Gastroesophageal sphincter (tissue), 4 donors: ENCODE results near the gene PPP6R2. TPM values are rescaled to one million over a fixed set of nuclear protein-coding genes. Genes with fewer than 3 reads are reported as not detected.

Experiments
- ATAC-seq: fragments of 150-250 bp; one replicate; pipeline ENCODE4 v1.9.1; 2016; ENCODE audit warnings: mild to moderate bottlenecking, moderate library complexity
- H3K27ac ChIP-seq, 4 donors: fragments of 200-600 bp; sonication (generic) in 3 of 4; 1 replicate in 3 of 4; 2 replicates in 1 of 4; pipeline ENCODE4 v1.5.1; 2016 to 2019
- H3K27me3 ChIP-seq: fragments of 200-600 bp; sonication (generic); one replicate; pipeline ENCODE4 v1.5.1; 2019
- H3K36me3 ChIP-seq, 2 donors: fragments of 200-600 bp; sonication (generic); one replicate each; pipeline ENCODE4 v1.5.1; 2019; ENCODE audit warnings: control low read depth in 1 of 2
- H3K4me1 ChIP-seq, 3 donors: fragments of 200-600 bp; sonication (generic); 1 replicate in 2 of 3; 2 replicates in 1 of 3; pipeline ENCODE4 v1.5.1; 2016 to 2019; ENCODE audit warnings: control low read depth in 2 of 3
- H3K4me3 ChIP-seq, 2 donors: fragments of 200-600 bp; sonication (generic); one replicate each; pipeline ENCODE4 v1.5.1; 2019; ENCODE audit warnings: mild to moderate bottlenecking in 1 of 2, moderate library complexity in 1 of 2
- H3K9me3 ChIP-seq, 3 donors: fragments of 200-600 bp; sonication (generic); one replicate each; pipeline ENCODE4 v1.5.1; 2017 to 2019; ENCODE audit warnings: control low read depth in 2 of 3
- CTCF ChIP-seq, 4 experiments: fragments of 200-600 bp in 2 of 4; fragments of 450-650 bp in 2 of 4; sonication (generic) in 1 of 4; IDR thresholded peaks; one replicate each; pipeline ENCODE4 v1.5.1; 2017 to 2019; ENCODE audit warnings: antibody characterized with exemption in 4 of 4, mild to moderate bottlenecking in 2 of 4, moderate library complexity in 2 of 4
- EP300 ChIP-seq: sonication (generic); formaldehyde crosslinking; IDR thresholded peaks from one replicate; pipeline ENCODE4 v1.6.1; 2017; ENCODE audit warnings: antibody characterized with exemption, mild to moderate bottlenecking
- POLR2A ChIP-seq, 2 donors: fragments of 450-650 bp; IDR thresholded peaks; one replicate each; pipeline ENCODE4 v1.6.1; 2017; ENCODE audit warnings: antibody characterized with exemption in 2 of 2, mild to moderate bottlenecking in 2 of 2, moderate library complexity in 1 of 2
- POLR2AphosphoS5 ChIP-seq: sonication (generic); formaldehyde crosslinking; IDR thresholded peaks from one replicate; pipeline ENCODE4 v1.6.1; 2017; ENCODE audit warnings: antibody characterized with exemption
- WGBS, 2 donors: methylation state at CpG; one replicate each; pipeline ENCODE4 v1.1.5; 2018; ENCODE audit warnings: low coverage in 1 of 2; 5-methylcytosine and 5-hydroxymethylcytosine counted together
- total RNA-seq, 4 donors: library from RNA; depleted of rRNA; stranded (reverse); fragments of >200 nt; gene quantifications; one replicate each; pipeline ENCODE4 v1.1.0, GENCODE V29; 2016

The PPP6R2 gene
- total RNA-seq, 4 donors from 2014 or later, result 52.2 to 73.5 (median 64.2) TPM

GRCh38 chr22:50416996-50417395 lies 73.9 kb downstream of the PPP6R2 start:
- no peaks in the 10 kb centered on the region for H3K9me3 ChIP-seq
- H3K27ac ChIP-seq, result no peak overlapping the region
- ATAC-seq, result no peak
- peaks cover 0 to 88% of the 10 kb centered on the region in 2 donors for H3K36me3 ChIP-seq
- no peak for TF ChIP-seq EP300
- 75 to 100% methylated on average over 1 to 3 of the region's 8 CpGs for WGBS, 2 donors
- no peaks in the 10 kb centered on the region for H3K27me3 ChIP-seq
- no peak overlapping the region for H3K4me3 ChIP-seq
- peaks cover 0 to 4% (median 0%) of the 10 kb centered on the region in 3 donors for H3K4me1 ChIP-seq

DNA sequence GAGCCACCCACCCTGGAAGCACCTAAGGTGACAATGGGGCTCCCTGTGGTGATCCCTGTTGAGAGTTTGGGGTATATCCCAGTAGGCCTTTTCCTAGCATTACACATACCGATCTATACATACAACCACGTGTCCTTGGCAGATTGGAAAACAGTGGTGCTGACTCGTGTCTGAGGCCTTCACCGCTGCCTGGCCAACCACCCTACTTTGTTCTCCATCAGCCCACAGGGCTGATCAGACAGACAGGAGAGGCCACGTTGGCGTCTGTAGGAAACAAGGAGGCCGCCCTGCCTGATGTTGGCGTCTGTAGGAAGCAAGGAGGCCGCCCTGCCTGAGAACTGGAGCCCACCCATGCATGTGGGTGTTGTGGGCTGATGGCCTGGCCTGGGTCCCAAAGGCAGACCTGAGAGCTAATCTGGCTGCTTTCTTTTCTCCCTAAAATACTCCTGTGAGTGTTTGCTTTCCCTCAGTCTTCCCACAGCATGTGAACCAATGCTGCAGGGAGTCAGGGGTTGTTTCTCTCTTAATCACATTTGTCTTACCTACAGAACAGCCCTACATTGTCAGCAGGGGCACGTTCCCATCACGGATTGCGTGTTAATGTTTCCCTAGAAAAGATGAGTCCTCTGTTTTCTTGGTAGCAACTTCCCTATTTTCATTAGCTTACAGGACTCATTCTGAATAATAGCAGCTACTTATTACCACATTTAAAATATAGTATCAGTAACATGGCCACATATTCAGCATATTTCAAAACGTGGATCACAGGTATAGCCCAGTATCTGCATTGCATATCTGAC lies 74.5 kb downstream of the PPP6R2 start:
- Histone ChIP-seq H3K36me3 (peaks cover 0 to 94% of the 10 kb centered on the region in 2 donors), H3K27ac (no peak overlapping the region), H3K27me3 (no peaks in the 10 kb centered on the region), H3K4me1 (no peaks in the 10 kb centered on the region), H3K9me3 (no peaks in the 10 kb centered on the region), H3K4me3 (no peak overlapping the region)
- TF ChIP-seq POLR2AphosphoS5, result no peak
- TF ChIP-seq EP300, result no peak
- no peak for TF ChIP-seq CTCF (IDR thresholded peaks at IDR 0.05)
- TF ChIP-seq POLR2A (IDR thresholded peaks at IDR 0.05), result no peak
- WGBS, 2 donors, result 89% methylated on average over 4 to 13 of the region's 13 CpGs
- ATAC-seq, result no peak

GRCh38 chr22:50418624-50419023 lies 75.5 kb downstream of the PPP6R2 start:
- peaks cover 0 to 100% of the 10 kb centered on the region in 2 donors for H3K36me3 ChIP-seq
- H3K9me3 ChIP-seq, result no peaks in the 10 kb centered on the region
- ATAC-seq, result no peak
- 93 to 100% methylated on average over 1 to 2 of the region's 5 CpGs for WGBS, 2 donors
- no peaks in the 10 kb centered on the region for H3K27me3 ChIP-seq
- no peak overlapping the region for H3K27ac ChIP-seq
- no peak overlapping the region for H3K4me3 ChIP-seq
- no peaks in the 10 kb centered on the region for H3K4me1 ChIP-seq
- TF ChIP-seq EP300 (no peak), CTCF (IDR thresholded peaks at IDR 0.05) (no peak), POLR2AphosphoS5 (no peak), POLR2A (IDR thresholded peaks at IDR 0.05) (no peak)

DNA sequence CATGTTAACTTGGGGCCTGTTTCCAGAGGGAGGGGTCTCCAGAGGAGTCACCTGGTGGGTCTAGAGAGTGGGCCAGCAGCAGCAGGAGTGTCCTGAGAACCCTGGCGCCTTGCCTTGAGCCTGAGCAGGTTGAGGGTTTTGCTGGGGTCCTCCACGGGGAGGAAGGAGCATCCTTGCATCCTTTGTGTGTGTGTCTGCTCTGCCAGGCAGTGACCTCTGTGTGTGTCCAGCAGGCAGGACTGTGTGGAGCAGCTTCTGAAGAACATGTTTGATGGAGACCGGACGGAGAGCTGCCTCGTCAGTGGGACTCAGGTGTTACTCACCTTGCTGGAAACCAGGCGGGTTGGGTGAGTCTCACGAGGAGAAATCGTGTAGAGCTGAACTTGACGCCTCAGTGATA lies 76.0 kb downstream of the PPP6R2 start:
- no peak overlapping the region for H3K27ac ChIP-seq
- H3K4me3 ChIP-seq, result no peak overlapping the region
- no peaks in the 10 kb centered on the region for H3K27me3 ChIP-seq
- H3K9me3 ChIP-seq, result no peaks in the 10 kb centered on the region
- TF ChIP-seq POLR2AphosphoS5, result no peak
- TF ChIP-seq POLR2A (IDR thresholded peaks at IDR 0.05), result no peak
- TF ChIP-seq CTCF (IDR thresholded peaks at IDR 0.05), result no peak
- no peak for TF ChIP-seq EP300
- no peak for ATAC-seq
- WGBS, 2 donors, result 86% methylated on average over 4 of the region's 9 CpGs; no CpG with 5 or more reads in 1 of the 2 donors
- H3K36me3 ChIP-seq, result peaks cover 0 to 100% of the 10 kb centered on the region in 2 donors
- H3K4me1 ChIP-seq, result no peaks in the 10 kb centered on the region

GRCh38 chr22:50420015-50420414 lies 76.9 kb downstream of the PPP6R2 start:
- Histone ChIP-seq H3K36me3 (peaks cover 0 to 98% of the 10 kb centered on the region in 2 donors), H3K27me3 (no peaks in the 10 kb centered on the region), H3K4me1 (no peaks in the 10 kb centered on the region), H3K27ac (no peak overlapping the region), H3K4me3 (no peak overlapping the region), H3K9me3 (no peaks in the 10 kb centered on the region)
- no peak for TF ChIP-seq EP300
- 100% methylated on average over 3 of the region's 10 CpGs; no CpG with 5 or more reads in 1 of the 2 donors for WGBS, 2 donors
- no peak for ATAC-seq

GRCh38 chr22:50420581-50420980 lies 77.5 kb downstream of the PPP6R2 start:
- Histone ChIP-seq H3K4me3 (no peak overlapping the region), H3K27me3 (no peaks in the 10 kb centered on the region), H3K4me1 (no peaks in the 10 kb centered on the region), H3K36me3 (peaks cover 0 to 98% of the 10 kb centered on the region in 2 donors), H3K9me3 (no peaks in the 10 kb centered on the region), H3K27ac (no peak overlapping the region)
- WGBS, 2 donors, result 73 to 100% methylated on average over 1 to 6 of the region's 12 CpGs
- no peak for ATAC-seq
- TF ChIP-seq CTCF (IDR thresholded peaks at IDR 0.05), result no peak
- no peak for TF ChIP-seq EP300
- no peak for TF ChIP-seq POLR2AphosphoS5
- TF ChIP-seq POLR2A (IDR thresholded peaks at IDR 0.05), result no peak
